H1 (cell line): ENCODE results near the gene LMNA.

Experiments
- BCL11A ChIP-seq, 2 experiments: IDR thresholded peaks; one replicate each; pipeline ENCODE4 v1.6.1; 2011; ENCODE audit warnings: low read depth in 2 of 2, low read length in 2 of 2, mild to moderate bottlenecking in 2 of 2
- MAFK ChIP-seq: IDR thresholded peaks from 2 replicates; pipeline ENCODE4 v1.6.1; 2012; ENCODE audit warnings: low read depth, mild to moderate bottlenecking, improper control_type of control experiment, low read length
- NANOG ChIP-seq: IDR thresholded peaks from 2 replicates; pipeline ENCODE4 v1.6.1; 2011; ENCODE audit warnings: low read length, low read depth, mild to moderate bottlenecking, inconsistent platforms; ENCODE audit not compliant: insufficient read depth, poor library complexity, severe bottlenecking
- POLR2A ChIP-seq, 2 experiments: IDR thresholded peaks; 1 replicate in 1 of 2; 2 replicates in 1 of 2; pipeline ENCODE4 v1.6.1; 2011; ENCODE audit warnings: low read depth in 2 of 2, low read length in 2 of 2, mild to moderate bottlenecking in 2 of 2; ENCODE audit errors: control extremely low read depth in 1 of 2
- SIRT6 ChIP-seq: IDR thresholded peaks from one replicate; pipeline ENCODE4 v1.7.1; 2012; ENCODE audit warnings: low read length, inconsistent platforms
- TF ChIP-seq, protein P1 (sequence below), 3 experiments: IDR thresholded peaks; 1 replicate in 2 of 3; 2 replicates in 1 of 3; pipeline versions ENCODE4 v1.5.1 to v1.6.1; 2011; ENCODE audit warnings: low read length in 3 of 3, mild to moderate bottlenecking in 3 of 3, inconsistent platforms in 2 of 3, low read depth in 1 of 3, moderate library complexity in 1 of 3; ENCODE audit not compliant: insufficient read depth in 1 of 3; ENCODE audit errors: control extremely low read depth in 1 of 3

DNA sequence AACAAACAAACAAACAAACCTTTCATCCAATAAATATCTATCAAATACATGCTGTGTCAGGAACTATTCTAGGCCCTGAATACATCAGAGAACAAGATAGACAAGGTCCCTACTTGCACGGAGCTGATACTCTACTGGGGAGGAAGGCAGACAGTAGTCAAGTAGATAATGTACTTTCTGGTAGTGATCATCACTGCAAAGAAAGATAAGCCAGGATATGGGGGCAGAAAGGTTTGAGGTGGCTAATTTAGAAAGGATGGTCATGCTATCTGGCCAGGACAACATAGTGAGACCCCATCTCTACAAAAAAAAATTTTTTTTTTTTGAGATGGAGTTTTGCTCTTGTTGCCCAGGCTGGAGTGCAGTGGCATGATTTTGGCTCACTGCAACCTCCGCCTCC is 22.9 kb upstream of the LMNA start:
- TF ChIP-seq MAFK (no peak), POLR2A (IDR thresholded peaks at IDR 0.05; ENCODE audit: control extremely low read depth in 1 of 2, low read depth in 2 of 2, low read length in 2 of 2) (no peak), NANOG (no peak), SIRT6 (no peak), BCL11A (IDR thresholded peaks at IDR 0.05; ENCODE audit: low read depth in 2 of 2, low read length in 2 of 2) (no peak)
- TF ChIP-seq, protein P1, sequence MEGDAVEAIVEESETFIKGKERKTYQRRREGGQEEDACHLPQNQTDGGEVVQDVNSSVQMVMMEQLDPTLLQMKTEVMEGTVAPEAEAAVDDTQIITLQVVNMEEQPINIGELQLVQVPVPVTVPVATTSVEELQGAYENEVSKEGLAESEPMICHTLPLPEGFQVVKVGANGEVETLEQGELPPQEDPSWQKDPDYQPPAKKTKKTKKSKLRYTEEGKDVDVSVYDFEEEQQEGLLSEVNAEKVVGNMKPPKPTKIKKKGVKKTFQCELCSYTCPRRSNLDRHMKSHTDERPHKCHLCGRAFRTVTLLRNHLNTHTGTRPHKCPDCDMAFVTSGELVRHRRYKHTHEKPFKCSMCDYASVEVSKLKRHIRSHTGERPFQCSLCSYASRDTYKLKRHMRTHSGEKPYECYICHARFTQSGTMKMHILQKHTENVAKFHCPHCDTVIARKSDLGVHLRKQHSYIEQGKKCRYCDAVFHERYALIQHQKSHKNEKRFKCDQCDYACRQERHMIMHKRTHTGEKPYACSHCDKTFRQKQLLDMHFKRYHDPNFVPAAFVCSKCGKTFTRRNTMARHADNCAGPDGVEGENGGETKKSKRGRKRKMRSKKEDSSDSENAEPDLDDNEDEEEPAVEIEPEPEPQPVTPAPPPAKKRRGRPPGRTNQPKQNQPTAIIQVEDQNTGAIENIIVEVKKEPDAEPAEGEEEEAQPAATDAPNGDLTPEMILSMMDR (IDR thresholded peaks at IDR 0.05; ENCODE audit: control extremely low read depth in 1 of 3, insufficient read depth in 1 of 3, low read depth in 1 of 3, low read length in 3 of 3), result no peak
